HG02763 (cell line): ENCODE results near the gene ARMH3.

Experiments used
- ATAC-seq: cut with Tn5 transposase; IDR thresholded peaks from one replicate; pipeline ENCODE4 v1.9.1; 2021; ENCODE audit warnings: mild to moderate bottlenecking, moderate library complexity; ENCODE audit not compliant: unreplicated experiment

Gene ARMH3

DNA sequence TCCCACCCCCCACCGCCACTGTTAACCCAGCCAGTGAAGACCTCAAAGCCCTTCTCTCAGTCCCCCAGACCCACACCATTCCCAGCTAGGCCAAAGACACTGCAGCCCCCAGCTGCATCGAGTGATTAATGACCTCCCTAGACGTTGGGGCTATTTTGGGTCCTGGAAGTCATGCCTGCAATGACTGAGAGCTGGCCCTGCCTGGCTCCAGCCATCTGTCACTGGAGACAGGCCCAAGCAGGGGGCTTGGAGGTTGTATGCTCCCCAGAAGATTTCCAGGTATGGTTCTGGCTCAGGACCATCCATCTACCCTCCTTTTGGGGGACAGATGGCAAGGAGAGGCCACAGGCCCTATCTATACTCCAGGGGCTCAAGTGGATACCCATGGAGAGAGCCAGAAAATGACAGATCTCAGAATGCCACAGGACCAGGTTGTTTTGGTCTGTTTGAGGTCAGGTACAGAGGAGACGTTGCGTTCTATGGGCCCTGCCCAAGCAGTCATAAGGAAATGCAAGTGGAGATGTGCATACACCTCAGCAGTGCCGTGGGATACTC is 217.5 kb downstream of the ARMH3 start:
- no peak for ATAC-seq

DNA sequence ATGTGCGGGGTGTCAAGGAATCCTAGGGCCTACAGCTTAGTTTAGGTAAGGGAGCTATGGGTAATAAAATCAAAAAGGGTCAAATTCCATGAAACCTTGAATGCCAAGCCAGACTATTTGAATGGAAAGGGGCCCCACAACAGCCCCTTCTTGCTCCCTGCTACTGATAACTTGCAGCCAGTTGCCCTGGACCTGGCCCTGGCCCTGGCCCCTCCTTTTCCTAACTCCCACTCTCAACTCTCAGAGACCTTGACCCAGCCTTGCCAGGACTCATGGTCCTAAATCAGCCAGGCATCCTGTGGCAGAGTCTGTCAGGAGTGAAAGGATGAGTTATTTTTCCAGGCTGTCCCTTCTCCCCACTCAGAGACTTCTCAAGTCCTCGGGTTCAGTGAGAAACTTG is 218.2 kb downstream of the ARMH3 start:
- no peak for ATAC-seq

DNA sequence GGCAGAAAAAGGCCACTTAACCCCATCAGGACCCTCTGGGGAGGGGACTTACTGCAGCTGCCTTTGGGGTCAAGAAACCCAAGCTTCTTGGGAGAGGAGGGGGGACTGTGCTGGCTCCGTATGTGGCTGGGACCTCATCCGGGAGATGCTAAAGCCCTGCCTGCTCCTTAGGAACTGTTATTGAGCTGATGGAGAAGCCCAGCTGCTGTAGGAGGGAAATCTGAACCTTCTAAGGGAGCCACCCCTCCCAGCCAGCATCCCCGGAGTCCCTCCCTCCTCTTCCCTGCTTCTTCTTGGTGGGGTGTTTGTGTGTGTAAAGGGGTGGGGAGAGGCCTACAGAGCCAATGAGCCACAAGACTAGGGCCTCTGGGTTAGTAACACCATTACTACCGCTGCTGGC is 220.6 kb downstream of the ARMH3 start:
- ATAC-seq = no peak

DNA sequence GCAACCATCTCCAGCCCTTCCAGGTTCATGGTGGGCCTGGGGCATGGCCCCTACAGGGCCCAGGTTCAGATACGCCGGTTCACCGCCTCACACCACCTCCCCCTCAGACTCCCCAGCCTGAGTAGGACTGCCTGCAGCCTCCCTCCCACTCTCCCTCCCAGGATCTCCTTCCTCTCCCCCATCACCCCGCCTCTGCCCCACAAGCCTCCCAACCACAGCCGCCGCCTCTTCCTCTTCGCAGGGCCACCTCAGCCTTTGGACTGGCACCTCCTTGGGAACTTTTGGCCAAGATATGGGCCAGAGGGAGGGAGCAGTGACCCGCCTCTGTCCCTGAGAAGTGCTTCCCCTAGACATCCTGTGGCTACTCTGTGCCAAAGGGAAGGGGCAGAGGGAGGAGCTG is 221.6 kb downstream of the ARMH3 start:
- no peak for ATAC-seq

DNA sequence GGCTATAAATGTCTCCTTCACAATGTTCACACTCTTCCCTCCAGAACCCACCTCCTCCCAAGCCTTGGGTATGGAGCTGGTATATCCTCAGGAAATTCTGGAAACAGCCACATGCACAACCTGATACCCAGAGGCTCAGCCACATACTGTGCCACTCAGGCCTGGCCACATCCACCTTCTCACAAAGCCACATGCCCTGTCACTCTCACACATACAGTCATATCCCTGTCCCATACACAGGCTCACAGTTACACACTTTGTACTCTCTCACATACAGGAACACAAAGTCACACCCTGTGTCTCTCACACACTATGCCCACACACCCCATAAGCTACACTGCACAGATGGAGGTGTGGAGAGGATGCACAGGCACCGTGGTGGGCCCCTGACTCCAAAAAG is 222.5 kb downstream of the ARMH3 start:
- no peak for ATAC-seq

DNA sequence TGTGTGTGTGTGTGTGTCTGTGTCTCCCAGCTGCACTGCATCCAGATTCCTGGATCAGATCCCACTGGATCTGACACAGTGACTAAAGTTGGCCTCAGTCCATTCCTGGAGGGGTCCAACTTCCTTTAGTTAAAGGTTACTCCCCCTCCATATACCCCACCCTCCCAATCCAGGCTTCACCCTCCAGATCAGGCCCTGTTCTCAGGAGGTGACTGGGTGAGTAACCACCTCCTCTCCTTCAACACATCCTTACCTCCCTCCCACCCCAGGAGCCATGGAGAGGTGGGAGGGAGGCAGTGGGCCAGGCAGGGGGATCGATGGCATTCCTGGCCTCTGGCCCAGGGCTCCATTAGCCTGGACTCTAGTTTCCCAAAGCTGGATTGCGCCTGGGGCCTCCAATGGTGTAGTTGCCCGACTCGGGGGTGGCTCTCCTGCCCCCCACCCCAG is 223.6 kb downstream of the ARMH3 start:
- ATAC-seq = no peak

DNA sequence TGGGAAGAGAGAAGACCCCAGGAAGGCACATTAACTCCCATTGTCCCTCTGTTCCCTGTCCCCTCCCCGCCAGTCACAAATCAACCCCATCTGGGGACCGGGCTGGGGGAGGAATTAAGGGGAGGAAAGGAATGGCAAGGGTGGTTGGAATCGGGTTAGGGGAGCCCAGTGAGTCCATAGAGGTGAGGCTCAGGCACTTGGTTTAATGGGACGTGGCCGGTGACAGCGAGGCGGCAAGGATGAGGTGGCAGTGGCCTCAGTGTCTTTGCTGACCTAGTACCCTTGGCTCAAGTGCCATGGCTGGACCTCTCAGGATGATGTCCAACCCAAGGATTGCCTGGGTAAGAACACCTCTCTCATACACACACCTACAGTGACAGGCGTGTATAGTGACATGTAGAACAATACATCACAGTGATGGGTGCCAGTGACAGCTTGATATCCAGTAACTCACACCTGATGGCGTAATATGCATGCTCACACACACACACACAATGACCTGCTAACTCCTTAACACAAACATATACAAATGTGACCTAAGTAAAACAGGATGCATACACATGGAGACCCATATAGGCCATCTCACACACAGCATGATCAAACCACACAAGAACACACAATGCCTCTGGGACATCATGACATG is 224.7 kb downstream of the ARMH3 start:
- ATAC-seq = no peak

DNA sequence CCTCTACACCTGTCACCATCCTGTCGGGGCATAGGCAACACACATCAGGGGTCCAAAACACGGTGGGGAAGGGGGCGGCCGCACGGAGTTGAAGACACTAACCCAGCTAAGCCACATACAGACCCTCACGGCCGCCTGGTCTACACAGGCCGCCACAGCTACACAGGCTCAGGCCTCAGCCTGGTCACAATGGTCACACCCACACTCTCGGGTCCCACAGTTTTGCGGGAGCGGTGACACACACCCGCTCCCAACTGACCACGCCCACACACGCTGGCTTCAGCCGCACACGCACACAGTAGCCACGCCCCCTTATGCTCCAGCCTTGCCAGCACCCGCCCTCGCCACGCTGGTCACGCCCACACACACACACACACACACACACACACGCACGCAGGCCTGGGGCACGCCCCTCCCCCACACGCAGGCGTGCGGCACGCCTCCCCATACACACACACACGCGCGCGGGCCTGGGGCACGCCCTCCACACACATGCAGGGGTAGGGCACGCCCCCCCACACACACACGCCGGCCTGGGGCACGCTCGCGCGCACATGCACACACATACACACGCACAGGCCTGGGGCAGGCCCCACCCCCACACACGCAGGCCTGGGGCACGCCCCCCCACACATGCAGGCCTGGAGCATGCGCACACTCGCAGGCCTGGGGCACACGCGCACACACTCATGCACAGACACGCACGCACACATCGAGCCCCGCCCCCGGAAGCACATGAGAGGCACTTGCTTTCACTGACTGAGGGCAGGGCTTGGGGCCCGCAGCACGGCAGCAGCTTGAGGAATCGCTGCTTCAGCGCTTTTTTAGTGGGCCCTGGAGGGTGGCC is 225.4 kb downstream of the ARMH3 start:
- ATAC-seq = peak; percentile 58

DNA sequence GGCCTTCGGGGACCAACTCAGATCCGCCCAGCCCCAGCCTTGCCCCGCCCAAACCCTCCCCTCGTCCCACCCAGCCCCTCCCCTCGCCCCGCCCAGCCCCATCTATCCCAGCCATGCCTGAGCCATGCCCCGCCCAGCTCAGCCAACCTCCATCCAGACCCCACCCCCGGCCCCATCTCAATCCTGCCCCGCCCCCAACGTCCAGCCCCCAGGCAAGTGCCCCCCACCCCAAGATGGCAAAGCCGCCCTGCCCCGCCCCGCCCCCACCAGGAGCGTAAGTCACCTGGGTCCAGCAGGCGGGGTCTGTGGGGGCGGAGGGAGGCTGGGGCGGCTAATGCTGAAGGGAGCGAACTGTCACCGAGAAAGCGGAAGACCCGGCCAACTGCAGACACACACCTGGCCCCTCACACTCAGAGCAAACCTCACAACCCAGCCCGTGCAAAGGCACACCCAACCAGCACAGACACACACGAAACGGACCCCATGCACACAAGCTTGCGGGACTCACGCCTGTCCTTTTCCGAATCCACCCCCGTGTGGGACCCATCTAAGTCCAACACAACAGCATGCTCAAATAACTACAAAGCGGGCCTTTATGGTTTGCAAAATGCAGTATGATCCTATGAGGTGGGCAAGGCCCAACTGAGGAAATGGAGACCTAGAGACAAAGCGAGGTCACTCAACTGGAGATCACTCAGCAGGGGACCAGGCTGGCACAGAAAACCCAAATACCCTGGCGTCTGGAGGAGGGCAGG is 226.2 kb downstream of the ARMH3 start:
- no peak for ATAC-seq

DNA sequence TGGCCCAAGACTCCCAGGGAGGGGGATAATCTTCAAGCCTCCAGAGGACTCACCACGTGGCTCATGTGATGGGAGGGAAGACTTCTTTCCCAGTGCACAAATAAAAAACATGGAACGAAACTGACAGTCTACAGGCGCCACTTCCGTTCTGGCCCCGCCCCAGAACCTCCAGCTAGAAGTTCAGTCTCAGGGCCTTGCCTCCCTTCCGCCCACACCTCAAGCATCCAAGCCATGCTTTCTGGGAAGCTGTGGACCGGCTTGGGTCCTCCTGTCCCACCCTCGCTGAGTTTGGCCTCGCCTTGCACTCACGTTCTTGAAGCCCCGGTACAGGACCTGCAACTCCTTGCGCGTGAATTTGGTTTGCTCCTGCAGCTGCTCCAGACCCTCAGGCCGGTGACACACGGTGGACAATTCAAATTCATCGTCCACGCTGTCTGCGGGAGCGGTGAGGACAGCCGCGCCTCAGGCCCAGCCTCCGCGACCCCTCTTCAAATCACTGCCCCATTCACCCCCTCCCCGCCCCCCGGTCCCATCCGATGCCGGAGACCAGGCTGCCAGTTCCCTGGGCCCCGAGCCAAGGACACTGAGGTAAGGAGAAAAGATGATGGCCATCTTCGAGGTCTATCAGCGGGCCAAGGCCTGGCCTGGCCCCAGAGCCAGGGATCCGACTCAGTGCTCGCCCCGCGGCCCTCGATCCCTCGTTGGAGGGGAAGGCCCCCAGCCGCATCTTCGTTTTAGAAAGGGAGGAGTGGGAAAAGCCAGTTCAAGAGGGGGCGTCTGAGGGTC is 227.0 kb downstream of the ARMH3 start:
- ATAC-seq = no peak

DNA sequence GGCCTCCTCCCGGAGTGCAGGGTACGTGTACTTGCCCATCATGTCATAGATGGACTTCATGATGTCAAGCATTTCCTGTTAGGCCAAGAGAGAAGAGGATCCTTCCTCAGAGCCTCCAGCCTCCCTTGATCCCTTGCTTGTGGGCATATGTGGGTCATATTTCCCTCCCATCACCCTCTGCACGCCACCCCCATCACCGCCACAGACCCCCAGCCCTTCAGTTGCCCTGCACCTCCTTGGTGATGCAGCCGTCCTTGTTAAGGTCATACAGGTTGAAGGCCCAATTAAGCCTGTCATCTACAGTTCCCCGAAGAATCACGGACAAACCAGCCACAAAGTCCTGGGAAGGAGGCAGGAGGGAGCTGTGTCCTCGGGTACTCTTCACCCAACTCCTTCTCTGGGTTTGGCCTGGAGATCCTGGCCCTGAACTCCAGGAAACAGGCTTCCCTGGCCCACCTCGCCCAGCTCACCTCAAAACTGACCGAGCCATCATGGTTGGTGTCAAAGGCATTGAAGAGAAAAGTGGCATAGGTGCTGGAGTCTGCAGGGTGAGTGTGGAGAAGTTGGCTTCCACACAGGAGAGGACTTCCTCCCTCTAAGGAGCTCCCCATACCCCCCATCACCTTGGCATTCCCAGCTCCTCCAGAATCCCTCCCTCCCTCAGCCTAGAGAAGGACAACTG is 227.9 kb downstream of the ARMH3 start:
- ATAC-seq = no peak

DNA sequence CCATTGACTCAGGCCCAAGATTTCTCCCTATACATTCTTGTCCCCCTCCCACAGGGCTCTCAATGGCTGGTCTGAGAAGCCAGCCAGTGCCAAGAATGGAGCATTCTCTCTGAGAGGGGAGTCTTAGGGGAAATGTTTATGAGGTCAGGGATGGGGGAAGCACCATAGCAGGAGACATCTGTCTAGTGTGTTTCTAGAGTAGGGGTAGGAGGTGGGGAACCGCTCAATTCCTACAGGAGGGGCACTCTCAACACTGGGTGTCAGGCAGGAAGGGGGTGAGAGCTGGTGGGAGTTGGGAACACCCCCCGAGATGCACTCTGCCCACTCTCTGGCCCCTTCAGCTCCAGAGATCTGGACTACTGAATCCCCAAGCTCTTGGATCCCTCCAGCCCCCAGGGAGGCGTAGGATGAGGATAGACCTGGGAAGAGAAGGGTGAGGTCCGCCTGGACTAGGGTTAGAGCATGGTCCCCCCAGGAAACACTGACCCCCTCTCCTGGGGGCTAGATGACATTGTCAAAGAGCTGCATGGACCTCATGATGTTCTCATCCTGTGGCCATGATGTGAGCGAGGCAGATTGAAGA is 229.0 kb downstream of the ARMH3 start:
- no peak for ATAC-seq

DNA sequence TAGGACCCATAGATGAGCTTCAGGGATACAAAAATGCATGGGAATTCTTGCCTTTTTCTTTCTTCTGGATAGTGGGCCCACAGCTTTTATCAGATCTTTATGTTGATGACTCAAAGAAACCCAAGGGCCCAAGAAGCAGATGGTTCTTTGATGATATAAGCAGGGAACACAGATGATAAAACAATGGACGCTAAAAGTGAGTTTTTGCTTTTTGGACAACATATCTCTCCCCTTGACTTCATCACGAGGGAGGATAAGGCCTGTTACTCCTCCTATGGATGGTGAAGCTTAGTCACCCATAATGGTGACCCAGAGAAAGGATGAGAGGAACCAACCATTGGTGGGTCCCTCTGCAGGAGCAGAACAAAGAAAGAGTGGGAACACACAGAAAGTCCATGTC is 231.2 kb downstream of the ARMH3 start:
- no peak for ATAC-seq

DNA sequence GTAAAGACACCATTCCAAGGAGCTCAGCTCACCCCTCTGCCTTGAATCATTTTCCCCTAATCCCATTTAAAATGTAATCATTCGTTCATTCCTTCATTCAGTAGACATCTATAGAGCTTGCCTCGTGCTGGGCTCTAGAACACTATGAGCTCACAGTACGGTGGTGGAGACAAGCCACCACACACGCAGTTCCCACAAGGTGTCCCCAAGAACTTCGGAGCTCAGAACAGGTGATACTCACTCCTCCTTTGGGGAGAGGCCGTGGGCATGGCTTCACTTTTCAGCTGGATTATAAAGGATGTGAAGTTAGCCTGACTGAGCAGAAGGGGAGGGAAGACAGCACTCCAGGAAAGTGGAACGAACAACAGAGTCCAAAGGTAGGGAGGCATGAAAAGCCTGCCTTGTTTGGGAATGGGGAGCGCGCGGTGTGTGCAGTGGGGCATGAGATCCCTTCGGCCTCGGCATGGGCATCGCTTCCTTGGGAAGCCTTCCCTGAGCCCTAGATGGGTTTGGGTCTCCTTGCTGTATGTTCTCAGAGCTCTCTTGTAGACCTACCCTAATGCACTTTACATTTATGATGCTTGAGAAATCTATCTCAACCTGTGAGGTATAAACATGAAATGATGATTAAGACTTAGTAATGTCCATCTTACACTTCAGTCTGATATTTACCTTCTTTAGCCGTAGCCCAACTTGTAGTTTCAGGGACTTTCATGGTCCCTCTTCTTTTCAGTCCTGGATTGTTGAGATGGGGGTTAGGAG is 236.9 kb downstream of the ARMH3 start:
- peak; percentile 4 for ATAC-seq

DNA sequence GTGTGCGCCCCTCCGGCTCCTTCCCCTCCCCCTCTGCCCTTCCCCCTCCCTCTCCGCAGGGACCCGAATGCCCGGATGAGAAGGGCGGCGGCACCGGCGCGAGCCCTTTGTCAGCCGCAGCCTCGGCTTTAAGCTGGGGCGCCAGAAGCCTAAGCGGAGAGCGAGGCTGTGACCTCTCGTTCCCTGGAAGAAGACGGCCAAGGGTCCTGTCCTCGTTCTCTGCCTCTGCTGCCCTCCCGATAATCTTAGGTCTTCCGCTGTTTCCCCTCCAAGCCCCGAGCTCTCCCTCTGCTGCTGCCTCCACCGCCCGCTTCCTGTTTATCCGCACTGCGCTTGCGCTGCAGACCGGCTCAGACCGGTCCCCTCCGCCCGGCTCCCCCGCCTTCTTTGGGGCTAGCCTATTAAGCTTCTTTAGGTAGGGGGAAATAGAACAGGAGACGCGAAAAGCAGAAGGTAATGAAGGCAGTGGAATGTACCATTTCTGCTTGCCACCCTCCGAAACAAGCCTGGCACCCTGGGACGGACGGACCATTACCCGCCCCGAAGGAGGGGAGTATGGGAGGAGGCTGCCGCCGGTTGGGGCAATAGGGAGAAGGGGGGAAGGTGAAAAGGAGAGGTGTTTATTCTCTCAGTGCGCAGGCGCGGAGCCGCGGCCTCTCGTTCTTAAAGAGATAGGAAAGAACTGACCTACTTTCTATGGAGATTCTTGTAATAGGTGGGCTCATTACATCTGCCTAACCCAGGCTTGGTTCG is 237.7 kb downstream of the ARMH3 start, which contains the start of gene OGA:
Gene OGA, minus strand, starts transcription at position 326 of the 753 bp plus-strand sequence. CDS start 422 bp downstream, outside the sequence.
- ATAC-seq = peak; percentile 84

DNA sequence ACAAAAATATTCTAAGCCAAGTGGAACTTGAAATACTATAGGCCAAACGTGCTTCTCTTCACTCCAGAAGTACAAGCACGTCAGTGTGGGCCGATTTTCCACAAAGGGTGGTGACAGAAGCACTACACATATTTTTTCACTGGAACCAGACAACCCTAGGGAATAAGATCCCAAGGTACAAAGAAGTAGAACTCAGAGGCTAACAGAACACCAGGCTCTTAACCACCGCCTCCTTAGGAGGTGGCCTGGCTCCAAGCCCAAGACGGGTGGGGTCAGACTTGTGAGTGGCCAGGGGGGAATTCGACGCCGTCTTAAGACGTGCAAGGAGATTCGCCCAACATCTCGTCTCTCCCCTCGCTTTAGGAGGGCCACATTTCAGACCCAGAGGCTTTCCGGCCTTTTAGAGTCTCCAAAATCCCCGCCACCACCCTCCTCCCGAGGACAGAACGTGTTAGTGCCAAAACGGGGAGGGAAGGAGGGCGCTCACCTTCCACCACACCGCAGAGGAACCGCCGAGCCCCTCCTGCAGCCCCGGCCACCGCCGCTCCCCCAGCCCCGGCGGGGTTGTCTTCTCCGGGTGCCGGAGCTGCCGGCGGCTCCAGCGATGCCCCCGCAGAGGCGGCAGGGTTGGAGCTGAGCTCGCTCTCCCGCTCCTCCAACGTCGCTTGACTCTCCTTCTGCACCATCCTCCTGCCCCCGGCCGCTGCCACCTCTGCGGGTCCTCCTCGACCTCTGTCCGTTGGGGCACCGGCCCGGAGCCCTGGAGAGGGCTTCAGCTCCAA is 238.4 kb downstream of the ARMH3 start:
- peak; percentile 7 for ATAC-seq

DNA sequence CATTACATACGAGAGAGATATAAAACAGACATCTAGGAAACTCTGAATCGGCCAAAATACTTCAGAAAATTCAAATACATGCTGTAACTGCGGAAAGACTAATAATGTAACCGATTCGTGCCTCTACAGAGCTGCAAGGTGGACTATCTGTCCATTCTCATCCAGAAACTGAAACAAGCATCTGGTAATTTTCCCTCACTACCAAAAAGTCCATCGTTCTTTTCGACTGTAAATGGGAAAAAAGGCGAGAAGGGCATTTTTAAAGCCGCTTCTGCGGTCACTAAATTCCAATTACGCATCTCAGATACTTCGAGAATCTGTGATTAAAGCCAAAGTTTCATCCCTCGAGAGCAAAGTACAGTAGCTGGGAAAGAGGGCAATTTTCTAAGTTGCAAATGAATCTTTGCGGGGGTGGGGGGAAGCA is 239.0 kb downstream of the ARMH3 start:
- no peak for ATAC-seq
